Prostate gland (tissue), 1 donor: Measurements from ENCODE around the gene LARP6.
"Not testable (repeated sequence)": the region's sequence is repeated elsewhere in the genome, so short reads cannot be mapped to it uniquely, and the experiment has no call there.

Experiments used
- POLR2A ChIP-seq: fragments of 450-650 bp; IDR thresholded peaks from one replicate; pipeline ENCODE4 v1.6.1; 2016; ENCODE audit warnings: antibody characterized with exemption, mild to moderate bottlenecking
- POLR2AphosphoS5 ChIP-seq: sonication (generic); formaldehyde crosslinking; IDR thresholded peaks from one replicate; pipeline ENCODE4 v1.6.1; 2017; ENCODE audit warnings: antibody characterized with exemption

GRCh38 chr15:70804388-70804787, 49.6 kb downstream of the LARP6 start:
- TF ChIP-seq POLR2A, POLR2AphosphoS5: not testable (repeated sequence)
